GM19023 (cell line): ENCODE results near the gene SMAP2.

Experiments
- ATAC-seq: cut with Tn5 transposase; IDR thresholded peaks from one replicate; pipeline ENCODE4 v1.9.1; 2021; ENCODE audit warnings: mild to moderate bottlenecking, moderate library complexity; ENCODE audit not compliant: unreplicated experiment

SMAP2 gene

GRCh38 chr1:40413527-40414252, 40.2 kb downstream of the SMAP2 start:
- ATAC-seq, result no peak

GRCh38 chr1:40414331-40414730, 40.8 kb downstream of the SMAP2 start:
- ATAC-seq, result no peak

DNA sequence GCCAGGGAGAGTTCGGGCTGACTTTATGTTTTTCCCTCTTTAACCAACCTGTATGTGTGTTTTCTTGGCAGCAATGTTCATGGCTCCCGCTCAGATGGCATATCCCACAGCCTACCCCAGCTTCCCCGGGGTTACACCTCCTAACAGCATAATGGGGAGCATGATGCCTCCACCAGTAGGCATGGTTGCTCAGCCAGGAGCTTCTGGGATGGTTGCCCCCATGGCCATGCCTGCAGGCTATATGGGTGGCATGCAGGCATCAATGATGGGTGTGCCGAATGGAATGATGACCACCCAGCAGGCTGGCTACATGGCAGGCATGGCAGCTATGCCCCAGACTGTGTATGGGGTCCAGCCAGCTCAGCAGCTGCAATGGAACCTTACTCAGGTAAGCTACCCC, 43.2 kb downstream of the SMAP2 start:
- ATAC-seq, result no peak

DNA sequence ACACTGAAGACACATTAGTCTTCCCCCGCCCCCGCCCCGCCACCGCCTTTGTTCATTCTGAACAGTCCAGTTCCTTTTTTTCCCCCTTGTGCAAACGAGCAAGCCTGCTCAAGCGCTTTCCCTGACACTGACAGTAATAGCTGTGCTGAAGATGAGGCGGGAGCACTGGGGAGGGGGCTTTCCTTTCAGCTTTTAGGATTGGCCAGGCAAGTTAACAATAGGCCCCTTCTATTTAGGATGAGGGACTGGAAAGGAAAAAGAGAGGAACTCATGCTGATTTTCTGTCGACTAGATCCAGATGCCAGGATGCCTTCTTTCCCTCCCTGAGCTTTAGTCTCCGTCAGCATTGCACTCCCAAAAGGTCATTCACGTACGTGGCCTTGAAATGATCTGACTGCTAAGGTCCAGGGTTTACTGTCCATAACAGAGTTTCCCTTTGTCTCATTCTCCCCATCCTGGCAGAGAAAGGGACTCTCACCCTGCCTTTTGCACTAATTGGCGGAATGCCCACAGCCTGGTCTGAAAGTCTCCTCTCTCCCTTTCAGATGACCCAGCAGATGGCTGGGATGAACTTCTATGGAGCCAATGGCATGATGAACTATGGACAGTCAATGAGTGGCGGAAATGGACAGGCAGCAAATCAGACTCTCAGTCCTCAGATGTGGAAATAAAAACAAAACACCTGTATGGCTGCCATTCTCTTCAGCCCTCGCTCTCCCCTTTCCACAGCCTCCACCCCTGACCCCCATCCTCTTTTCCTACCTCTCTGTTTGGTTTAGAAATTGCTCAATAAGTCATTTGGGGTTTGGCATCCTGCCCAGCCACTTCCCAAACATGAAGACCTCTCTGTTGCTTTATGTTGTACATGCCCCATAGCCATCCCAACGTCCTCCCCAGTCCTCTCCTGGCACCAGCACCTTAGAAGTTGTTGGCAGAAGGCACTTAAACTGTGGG, 48.2 kb downstream of the SMAP2 start:
- no peak for ATAC-seq

GRCh38 chr1:40422630-40423263, 49.2 kb downstream of the SMAP2 start:
- ATAC-seq, result no peak

GRCh38 chr1:40423264-40423642, 49.7 kb downstream of the SMAP2 start:
- ATAC-seq, result no peak

DNA sequence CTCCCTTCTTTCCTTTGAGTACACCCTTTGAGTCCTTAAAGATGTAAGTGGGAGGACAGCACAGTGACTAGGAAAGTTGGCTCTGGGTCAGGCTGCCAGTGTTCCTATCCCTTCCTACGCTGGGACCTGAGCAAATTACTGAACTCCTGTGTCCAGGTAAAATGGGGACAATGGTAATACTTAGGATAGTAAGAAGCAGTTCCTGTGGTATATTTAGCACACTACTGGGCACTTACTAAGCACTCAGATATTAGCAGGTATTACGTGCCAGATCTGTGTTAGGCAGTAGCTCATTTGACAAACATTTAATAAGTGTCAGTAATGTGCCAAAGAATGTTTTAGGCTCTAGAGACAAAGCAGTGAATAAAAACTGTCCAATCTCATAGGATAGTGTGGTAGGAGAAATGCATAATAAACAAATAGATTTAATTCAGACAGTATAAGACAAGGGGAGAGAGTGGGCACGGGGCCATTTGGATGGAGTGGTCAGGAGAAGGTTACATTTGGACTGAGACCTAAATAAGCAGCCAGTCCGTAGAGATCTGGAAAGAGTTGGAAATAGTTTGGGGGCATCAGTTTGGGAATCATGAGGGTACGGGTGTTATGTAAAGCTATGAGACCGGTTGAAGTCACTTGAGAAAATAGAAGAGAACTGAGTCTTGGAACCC, 50.6 kb downstream of the SMAP2 start:
- ATAC-seq, result no peak

GRCh38 chr1:40425198-40425597, 51.7 kb downstream of the SMAP2 start:
- ATAC-seq, result no peak

- ATAC-seq, result no peak
These were observed 57.9 kb downstream of the SMAP2 start for GRCh38 chr1:40431385-40431784.

DNA sequence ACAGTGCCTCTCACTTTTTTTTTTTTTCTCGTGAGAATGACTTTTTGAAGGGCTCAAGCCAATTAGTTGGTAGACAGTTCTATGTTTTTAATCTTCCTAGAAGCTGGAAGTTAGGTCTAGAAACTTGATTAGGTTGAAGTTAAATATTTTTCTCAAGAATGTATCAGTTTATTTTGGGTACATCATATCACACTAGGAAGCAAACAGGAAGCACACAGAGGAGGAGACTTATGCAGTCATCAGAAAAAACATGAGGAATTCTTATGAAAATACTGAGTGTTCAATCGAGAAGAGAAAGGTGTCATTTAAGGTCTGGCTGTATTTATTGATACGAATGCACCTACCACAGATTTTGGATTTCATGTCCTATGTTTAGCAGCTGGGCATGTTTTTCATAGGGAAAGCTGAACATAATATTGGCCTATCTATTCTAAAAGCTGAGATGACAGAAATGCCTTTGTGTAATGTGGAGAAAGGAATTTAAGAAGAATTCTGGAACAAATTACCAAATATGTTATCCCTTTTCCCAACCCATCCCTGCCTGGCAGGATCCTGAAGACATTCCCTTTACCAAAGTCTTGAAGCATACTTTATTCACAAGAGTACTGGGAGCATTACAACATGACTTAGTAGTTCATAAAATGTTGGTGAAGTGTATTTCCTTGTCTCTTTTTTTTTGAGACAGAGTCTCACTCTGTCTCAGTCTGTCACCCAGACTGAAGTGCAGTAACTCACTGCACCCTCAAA, 59.3 kb downstream of the SMAP2 start:
- no peak for ATAC-seq

- no peak for ATAC-seq
These were observed 61.9 kb downstream of the SMAP2 start for GRCh38 chr1:40435471-40435870.

- ATAC-seq, result no peak
These were observed 62.3 kb downstream of the SMAP2 start for GRCh38 chr1:40435876-40436275.

DNA sequence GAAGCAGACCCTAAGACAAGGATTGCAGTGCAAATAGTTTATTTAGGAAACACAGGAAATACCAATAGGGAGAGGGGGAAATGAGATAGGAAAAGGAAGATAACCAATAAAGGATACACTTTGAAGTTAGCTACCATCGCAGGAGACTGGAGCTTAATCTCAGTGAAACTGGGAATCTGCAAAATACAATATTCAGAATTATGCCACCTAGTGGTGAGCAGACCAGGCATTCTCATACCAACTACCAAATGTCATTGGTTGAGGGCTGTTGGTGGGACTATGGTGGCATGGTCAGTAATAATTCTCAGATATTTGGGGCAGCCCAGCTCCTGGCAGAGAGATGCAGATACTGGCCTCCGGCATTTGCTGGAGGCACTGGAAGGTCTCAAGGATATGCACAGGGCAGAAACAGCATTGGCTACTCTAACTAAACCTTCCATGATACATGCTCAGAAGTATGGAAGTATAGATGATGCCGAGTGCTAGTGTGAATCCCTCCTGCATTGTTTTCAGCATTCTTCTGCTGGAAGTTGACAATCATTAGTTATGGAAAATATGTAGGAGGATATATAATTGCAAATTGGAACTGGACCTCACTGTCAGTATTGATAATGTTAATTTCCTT, 65.0 kb downstream of the SMAP2 start:
- ATAC-seq, result no peak

DNA sequence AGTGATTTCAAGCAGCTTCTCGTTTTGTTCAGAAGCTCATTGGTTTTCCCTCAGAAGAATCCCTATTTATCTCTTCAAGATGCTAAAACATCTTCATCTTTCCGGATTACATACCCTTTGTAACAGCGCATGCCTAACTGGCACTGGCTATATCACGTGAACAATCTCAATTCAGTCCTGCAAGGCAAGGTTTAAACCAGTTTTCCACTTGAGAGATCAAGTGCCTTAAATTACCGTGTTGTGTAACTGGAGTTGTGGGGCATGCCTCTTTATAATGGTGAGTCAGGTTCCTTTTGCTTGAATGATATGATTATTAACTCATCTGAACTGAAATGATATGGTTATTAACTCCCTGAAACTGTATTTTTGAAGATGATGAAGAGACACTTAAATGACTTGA, 65.7 kb downstream of the SMAP2 start:
- no peak for ATAC-seq

GRCh38 chr1:40449684-40450494, 76.4 kb downstream of the SMAP2 start, which contains the start of gene ZFP69B:
Gene ZFP69B (plus strand): TSS chr1:40450476. CDS start chr1:40450962, 486 bp downstream.
- peak; percentile 81 for ATAC-seq

- peak; percentile 29 for ATAC-seq
These were observed 77.1 kb downstream of the SMAP2 start for GRCh38 chr1:40450495-40451237.

- no peak for ATAC-seq
These were observed 77.7 kb downstream of the SMAP2 start for GRCh38 chr1:40451238-40451585.

- no peak for ATAC-seq
These were observed 81.3 kb downstream of the SMAP2 start for GRCh38 chr1:40454873-40455272.
